SIG-M5 treated with dmso at 0.1 percent for 504 hours (cell line): Measurements from ENCODE around the gene CCDC32.

Experiments used
- DNase-seq: peaks from one replicate; lab custom pipeline; 2025; ENCODE audit not compliant: unreplicated experiment; lab: John Stamatoyannopoulos, UW

The CCDC32 gene

DNA sequence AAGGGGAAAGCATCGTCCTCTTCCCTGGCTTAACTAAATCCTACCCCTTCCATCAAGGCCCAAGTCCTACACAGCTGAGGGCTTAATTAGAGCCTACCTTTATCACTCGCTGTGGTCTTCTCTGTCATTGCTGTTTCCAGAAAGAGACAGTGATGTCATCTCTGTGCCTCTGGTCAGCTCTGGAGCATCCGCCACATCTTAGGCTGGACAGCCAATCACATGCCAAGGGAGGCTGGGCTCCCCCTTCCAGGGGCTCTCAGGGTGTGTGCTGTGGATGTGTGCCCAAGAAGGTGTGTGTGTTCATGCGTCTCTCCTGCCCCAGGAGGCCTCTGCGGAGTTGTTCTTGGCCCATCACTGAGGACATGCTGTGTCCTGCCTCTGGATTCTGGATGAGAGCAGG, 51.2 kb downstream of the CCDC32 start:
- DNase-seq, result no peak

DNA sequence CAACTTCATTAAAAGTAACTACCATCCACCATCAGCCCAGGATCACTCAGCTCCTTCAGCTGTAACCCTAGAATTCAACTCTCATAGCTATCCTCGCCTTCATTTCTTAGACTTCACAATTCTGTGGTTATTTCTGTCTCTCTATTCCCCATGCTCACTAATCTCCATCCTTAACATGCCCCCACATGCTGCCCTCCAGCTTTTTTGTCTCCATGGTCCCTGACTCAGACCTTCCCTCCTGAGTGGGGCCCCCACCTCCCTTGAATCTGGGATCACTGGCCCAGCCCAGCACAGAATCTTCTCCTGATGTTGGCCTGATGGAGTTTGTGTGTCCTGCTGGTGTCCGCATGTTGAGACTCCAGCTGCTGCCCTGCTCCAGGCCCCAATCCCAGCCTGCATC, 52.4 kb downstream of the CCDC32 start:
- no peak for DNase-seq

DNA sequence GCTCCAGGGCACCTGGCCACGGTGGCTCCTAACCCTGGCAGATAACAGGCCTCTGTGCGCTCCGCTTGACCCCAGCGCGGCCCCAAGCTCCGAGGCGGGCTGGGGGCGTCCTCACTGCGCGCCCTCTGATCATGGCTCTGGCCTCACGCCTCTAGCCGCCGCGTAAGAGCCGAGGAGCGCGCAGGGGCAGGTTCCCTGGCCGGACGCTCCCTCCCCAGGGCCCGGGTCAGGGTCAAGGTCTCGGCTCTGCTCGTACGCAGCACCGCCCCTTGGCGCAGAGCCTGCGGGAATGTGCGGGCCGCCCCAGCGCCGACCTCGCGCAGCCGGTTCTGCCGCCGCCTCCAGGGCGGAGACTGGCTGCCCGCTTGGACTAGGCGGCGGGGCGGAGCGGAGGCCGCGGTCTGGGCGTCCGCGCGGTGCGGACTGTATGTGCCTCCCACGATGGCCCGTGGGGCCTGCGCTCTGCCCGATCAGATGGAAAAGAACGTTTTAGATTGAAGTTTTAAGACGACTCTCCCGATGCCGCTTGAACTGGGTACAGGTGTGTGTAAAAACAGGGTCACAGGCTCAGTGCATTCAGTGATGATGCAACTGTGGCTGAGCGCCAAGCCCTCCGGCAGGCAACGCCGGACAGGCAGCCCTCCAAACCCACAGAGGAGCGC, 53.2 kb downstream of the CCDC32 start:
- DNase-seq, result no peak

DNA sequence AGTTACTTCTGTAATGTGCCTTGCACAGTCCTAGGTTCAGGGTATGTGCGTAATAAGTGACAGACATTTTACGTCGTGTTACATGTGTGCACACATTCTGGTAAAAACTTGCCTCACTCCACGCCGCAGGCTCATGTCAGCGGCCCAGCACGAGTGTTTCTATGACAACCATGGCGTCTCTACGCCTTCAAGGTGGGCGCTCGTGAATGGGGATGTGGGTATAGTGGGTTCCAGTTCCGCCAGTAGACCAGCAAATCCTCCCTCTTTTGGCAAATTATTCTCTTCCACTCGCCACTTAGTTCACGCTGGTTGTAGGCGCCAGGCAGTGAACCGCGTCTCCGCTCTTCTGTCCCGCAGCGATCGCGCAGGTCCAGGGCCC, 53.8 kb downstream of the CCDC32 start:
- peak; percentile 22 for DNase-seq

DNA sequence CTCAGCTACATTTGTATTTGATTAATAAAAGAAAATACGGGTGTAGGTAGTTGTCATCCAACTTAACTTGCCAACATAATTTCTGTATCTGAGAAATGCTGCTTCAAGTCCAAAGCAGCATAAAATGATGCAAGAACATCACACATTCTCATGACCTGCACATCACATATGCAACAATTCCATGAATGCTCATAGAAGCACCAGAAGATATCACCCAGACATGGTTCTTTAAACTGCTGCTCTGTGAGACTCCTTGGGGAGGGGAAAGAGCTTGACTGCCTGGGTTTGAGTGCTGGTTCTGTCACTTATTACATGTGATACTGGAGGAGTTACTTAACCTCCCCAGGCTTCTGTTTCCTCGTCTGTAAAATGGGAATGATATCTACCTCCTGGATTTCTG, 54.6 kb downstream of the CCDC32 start:
- no peak for DNase-seq

GRCh38 chr15:40508216-40508615, 56.6 kb downstream of the CCDC32 start:
- no peak for DNase-seq

GRCh38 chr15:40506964-40507571, 57.8 kb downstream of the CCDC32 start:
- peak; percentile 59 for DNase-seq
